Smooth muscle cell (in vitro differentiated cells): ENCODE measurements around the gene TOGARAM2. TPM values are rescaled to one million over a fixed set of nuclear protein-coding genes. Genes with fewer than 3 reads are reported as not detected.
"Not testable (repeated sequence)": the region's sequence is repeated elsewhere in the genome, so short reads cannot be mapped to it uniquely, and the experiment has no call there.

ENCODE experiments used
- DNase-seq: peaks from one replicate; lab custom pipeline; 2025; ENCODE audit not compliant: unreplicated experiment; lab: John Stamatoyannopoulos, UW
- H2AFZ ChIP-seq: fragments of 200-600 bp; sonication (generic); 2 replicates; pipeline ENCODE4 v1.6.0; 2016; ENCODE audit warnings: antibody characterized with exemption, low read depth, mild to moderate bottlenecking
- H3F3A ChIP-seq: fragments of 200-600 bp; sonication (generic); 2 replicates; pipeline ENCODE4 v1.6.0; 2017; ENCODE audit warnings: antibody characterized with exemption, low read depth
- H3K27ac ChIP-seq: fragments of 200-600 bp; sonication (generic); 2 replicates; pipeline ENCODE4 v1.5.1; 2016; ENCODE audit warnings: low read depth, mild to moderate bottlenecking
- H3K27me3 ChIP-seq: fragments of 200-600 bp; sonication (generic); 2 replicates; pipeline ENCODE4 v1.6.1; 2016; ENCODE audit warnings: low read depth, mild to moderate bottlenecking
- H3K36me3 ChIP-seq: fragments of 200-600 bp; sonication (generic); 2 replicates; pipeline ENCODE4 v1.5.1; 2016; ENCODE audit warnings: low read depth
- H3K4me1 ChIP-seq: fragments of 200-600 bp; sonication (generic); 2 replicates; pipeline ENCODE4 v1.5.1; 2016; ENCODE audit warnings: low read depth
- H3K4me2 ChIP-seq: fragments of 200-600 bp; sonication (generic); 2 replicates; pipeline ENCODE4 v1.6.0; 2016; ENCODE audit warnings: mild to moderate bottlenecking
- H3K4me3 ChIP-seq: fragments of 200-600 bp; sonication (generic); 2 replicates; pipeline ENCODE4 v1.5.1; 2016; ENCODE audit warnings: mild to moderate bottlenecking
- H3K79me2 ChIP-seq: fragments of 200-600 bp; sonication (generic); 2 replicates; pipeline ENCODE4 v1.6.0; 2016; ENCODE audit warnings: low read depth, mild to moderate bottlenecking
- H3K9ac ChIP-seq: fragments of 200-600 bp; sonication (generic); 2 replicates; pipeline ENCODE4 v1.6.0; 2016; ENCODE audit warnings: low read depth
- H3K9me3 ChIP-seq: fragments of 200-600 bp; sonication (generic); replicated peaks from 2 replicates; pipeline ENCODE4 v1.5.1; 2016; ENCODE audit warnings: low read depth
- H4K20me1 ChIP-seq: fragments of 200-600 bp; sonication (generic); 2 replicates; pipeline ENCODE4 v1.6.0; 2016; ENCODE audit warnings: low read depth
- CTCF ChIP-seq: fragments of 200-600 bp; sonication (generic); IDR thresholded peaks from 2 replicates; pipeline ENCODE4 v1.5.1; 2017; ENCODE audit warnings: borderline replicate concordance, mild to moderate bottlenecking, antibody characterized with exemption; ENCODE audit not compliant: insufficient read depth, poor library complexity, severe bottlenecking
- WGBS: methylation state at CpG from one replicate; pipeline ENCODE4 v1.1.7; 2016; ENCODE audit warnings: low lambda C conversion rate; 5-methylcytosine and 5-hydroxymethylcytosine counted together
- polyA plus RNA-seq: library from polyadenylated mRNA; unstranded; fragments of >200 nt; fragmentation: Nextera tagmentation; extraction: Ambion mirVana; gene quantifications from 2 replicates; pipeline ENCODE4 v1.2.1, GENCODE V29; 2016
- total RNA-seq: library from RNA; depleted of rRNA; stranded (reverse); fragments of >200 nt; gene quantifications from 2 replicates; pipeline ENCODE4 v1.2.3, GENCODE V29; 2014

Gene TOGARAM2
- total and polyA plus RNA-seq, 2 experiments from 2014 or later: 0.72 to 1.1 TPM

DNA sequence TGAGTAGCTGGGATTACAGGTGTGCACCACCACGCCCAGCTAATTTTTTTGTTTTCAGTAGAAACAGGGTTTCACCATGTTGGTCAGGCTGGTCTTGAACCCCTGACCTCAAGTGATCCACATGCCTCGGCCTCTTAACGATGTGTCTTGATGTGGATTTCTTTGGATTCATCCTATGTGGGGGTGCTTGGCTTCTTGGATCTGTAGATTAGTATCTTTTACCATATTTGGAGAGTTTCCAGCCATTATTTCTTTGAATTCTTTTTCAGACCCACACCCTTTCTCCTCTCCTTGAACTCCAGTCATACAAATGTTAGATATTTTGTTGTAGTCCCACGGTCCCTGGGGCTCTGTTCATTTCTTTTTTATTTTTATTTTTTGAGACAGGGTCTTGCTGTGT, 6.8 kb upstream of the TOGARAM2 start:
- Histone ChIP-seq H3K4me1 (no peaks in the 10 kb centered on the region), H3K9me3 (no peaks in the 10 kb centered on the region)
- DNase-seq: no peak

DNA sequence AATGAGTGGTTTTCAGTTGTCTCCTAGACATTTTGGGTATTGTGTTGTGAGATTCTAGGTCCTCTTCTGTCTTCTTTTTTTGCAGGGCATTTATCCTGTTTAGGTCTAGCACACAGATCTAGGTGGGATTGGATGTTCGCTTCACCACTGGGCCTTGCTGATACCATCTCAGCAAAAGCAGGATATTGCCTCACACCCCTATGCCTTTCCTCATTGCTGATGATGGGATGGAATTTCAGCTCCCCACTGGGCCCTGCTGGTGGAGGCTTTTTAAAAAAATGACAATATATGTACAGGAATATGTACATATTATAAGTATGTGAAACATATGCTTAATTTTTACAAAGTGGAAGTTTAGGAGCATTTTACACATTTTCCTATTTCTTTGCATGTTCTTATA, 5.4 kb upstream of the TOGARAM2 start:
- Histone ChIP-seq H3K4me3 (no peak overlapping the region), H3K36me3 (no peaks in the 10 kb centered on the region), H4K20me1 (no peaks in the 10 kb centered on the region), H3K79me2 (no peaks in the 10 kb centered on the region), H3K27me3 (no peaks in the 10 kb centered on the region), H3K27ac (no peak overlapping the region), H3K4me2 (no peak overlapping the region), H3F3A (no peaks in the 10 kb centered on the region), H3K4me1 (no peaks in the 10 kb centered on the region), H3K9ac (no peak overlapping the region), H2AFZ (no peak overlapping the region), H3K9me3 (no peaks in the 10 kb centered on the region)
- WGBS: 82% methylated on average over 1 of the region's 1 CpG
- no peak for DNase-seq
- no peak for TF ChIP-seq CTCF

More for the DNA sequence above, 6.8 kb upstream of the TOGARAM2 start:
- 97% methylated on average over 4 of the region's 4 CpGs for WGBS
- H3F3A ChIP-seq: no peaks in the 10 kb centered on the region
- no peaks in the 10 kb centered on the region for H3K27me3 ChIP-seq
- H4K20me1 ChIP-seq: no peaks in the 10 kb centered on the region
- H2AFZ ChIP-seq: no peak overlapping the region
- no peak overlapping the region for H3K9ac ChIP-seq
- H3K4me3 ChIP-seq: no peak overlapping the region
- no peak for TF ChIP-seq CTCF
- H3K4me2 ChIP-seq: no peak overlapping the region
- no peaks in the 10 kb centered on the region for H3K36me3 ChIP-seq
- no peak overlapping the region for H3K27ac ChIP-seq
- no peaks in the 10 kb centered on the region for H3K79me2 ChIP-seq

- H3K4me1 ChIP-seq: peaks cover 4% of the 10 kb centered on the region
- H3F3A ChIP-seq: no peaks in the 10 kb centered on the region
- no peak for DNase-seq
- no peaks in the 10 kb centered on the region for H3K9me3 ChIP-seq
- H4K20me1 ChIP-seq: no peaks in the 10 kb centered on the region
- no peaks in the 10 kb centered on the region for H3K79me2 ChIP-seq
- H3K27ac ChIP-seq: peak overlapping the region; percentile 63
- H2AFZ ChIP-seq: no peak overlapping the region
- H3K27me3 ChIP-seq: no peaks in the 10 kb centered on the region
- 4% methylated on average over 3 of the region's 3 CpGs for WGBS
- no peak overlapping the region for H3K4me2 ChIP-seq
- no peaks in the 10 kb centered on the region for H3K36me3 ChIP-seq
- no peak overlapping the region for H3K9ac ChIP-seq
- no peak for TF ChIP-seq CTCF
- no peak overlapping the region for H3K4me3 ChIP-seq
These were observed 4.5 kb upstream of the TOGARAM2 start for GRCh38 chr2:28976584-28976983.

GRCh38 chr2:28977176-28977875, 3.8 kb upstream of the TOGARAM2 start:
- 94% methylated on average over 10 of the region's 10 CpGs for WGBS
- Histone ChIP-seq H4K20me1 (no peaks in the 10 kb centered on the region), H3F3A (no peaks in the 10 kb centered on the region), H3K27ac (no peak overlapping the region), H3K36me3 (no peaks in the 10 kb centered on the region), H3K9me3 (no peaks in the 10 kb centered on the region), H3K79me2 (no peaks in the 10 kb centered on the region), H3K4me2 (no peak overlapping the region), H3K4me3 (no peak overlapping the region), H3K9ac (no peak overlapping the region), H2AFZ (no peak overlapping the region), H3K4me1 (peaks cover 4% of the 10 kb centered on the region), H3K27me3 (no peaks in the 10 kb centered on the region)
- no peak for DNase-seq
- no peak for TF ChIP-seq CTCF

- not testable (repeated sequence) for H3K4me2 ChIP-seq, H3K9me3 ChIP-seq, H3F3A ChIP-seq, H3K4me1 ChIP-seq, H3K4me3 ChIP-seq, DNase-seq, H3K36me3 ChIP-seq, H3K27me3 ChIP-seq, H3K27ac ChIP-seq, H3K9ac ChIP-seq, H4K20me1 ChIP-seq, H3K79me2 ChIP-seq, H2AFZ ChIP-seq
- 97% methylated on average over 8 of the region's 8 CpGs for WGBS
These were observed 3.1 kb upstream of the TOGARAM2 start for GRCh38 chr2:28978001-28978400.
